HL-60/S4 treated with phorbol 12-myristate 13-acetate at 8.2 ng/mL for 4 days and 3 days (cell line): ENCODE results near the gene OMP.

Experiments
- in situ Hi-C: fragments of 300-500 bp; cut with MboI; formaldehyde crosslinking; loops from 2 replicates; pipeline ENCODE4 v1.15.0; 2022; ENCODE audit warnings: low sequenced_read_pairs

OMP gene

GRCh38 chr11:77150836-77151235 is 48.2 kb downstream of the OMP start:
- in situ Hi-C loops: no loop called here

GRCh38 chr11:77151804-77152509 is 49.3 kb downstream of the OMP start:
- in situ Hi-C loops: no loop called here

- in situ Hi-C loops: no loop called here
These were observed 50.2 kb downstream of the OMP start for GRCh38 chr11:77152846-77153245.
